Activated T-helper 2 cell treated with anti-CD3 and anti-CD28 coated beads, Interferon-gamma antibody, Interleukin-2, Interleukin-4, amounts not matched to agents 10 μg/mL and 5 μg/mL and 100 μg/mL, durations not matched to agents 14 hours and 24 hours and 36 hours (primary cell): ENCODE results near the gene TSC2. TPM values are rescaled to one million over a fixed set of nuclear protein-coding genes. Genes with fewer than 3 reads are reported as not detected.

Experiments used
- DNase-seq: peaks from one replicate; pipeline ENCODE4 v3.0.0; 2021; ENCODE audit warnings: low spot score
- H3K27ac Mint-ChIP-seq: one replicate; pipeline ENCODE4 v1.8.0; 2021; ENCODE audit warnings: mixed read lengths
- H3K27me3 Mint-ChIP-seq: one replicate; pipeline ENCODE4 v1.8.0; 2021; ENCODE audit warnings: low read depth, mixed read lengths
- H3K36me3 Mint-ChIP-seq: one replicate; pipeline ENCODE4 v1.8.0; 2021; ENCODE audit warnings: low read depth, mixed read lengths
- H3K4me1 Mint-ChIP-seq: one replicate; pipeline ENCODE4 v1.8.0; 2021; ENCODE audit warnings: low read depth, mixed read lengths
- H3K4me3 Mint-ChIP-seq: one replicate; pipeline ENCODE4 v1.8.0; 2021; ENCODE audit warnings: low read depth, mild to moderate bottlenecking, moderate library complexity, mixed read lengths
- H3K9me3 Mint-ChIP-seq: one replicate; pipeline ENCODE4 v1.8.0; 2021; ENCODE audit warnings: mixed read lengths
- intact Hi-C: fragments of 100-400 bp; cut with micrococcal nuclease; formaldehyde crosslinking; loops from one replicate; pipeline ENCODE4 v1.15.1; 2023
- total RNA-seq: library from RNA; stranded (reverse); gene quantifications from 2 replicates; pipeline ENCODE4 v1.2.3, GENCODE V29; 2022

Gene TSC2
- total RNA-seq, 1 donor from 2014 or later, result 89.7 TPM

- Mint-ChIP-seq H3K9me3 (no peaks in the 10 kb centered on the region), H3K36me3 (peaks cover 3% of the 10 kb centered on the region)
- DNase-seq, result no peak
Measured at GRCh38 chr16:2061023-2061422, 13.2 kb downstream of the TSC2 start.

GRCh38 chr16:2061526-2061925, 13.7 kb downstream of the TSC2 start:
- intact Hi-C loops, result no loop called here
- Mint-ChIP-seq H3K27ac (no peak overlapping the region), H3K9me3 (no peaks in the 10 kb centered on the region), H3K4me1 (no peaks in the 10 kb centered on the region), H3K27me3 (no peaks in the 10 kb centered on the region), H3K36me3 (peaks cover 8% of the 10 kb centered on the region), H3K4me3 (no peak overlapping the region)
- no peak for DNase-seq

More at GRCh38 chr16:2061023-2061422, 13.2 kb downstream of the TSC2 start:
- H3K4me1 Mint-ChIP-seq, result no peaks in the 10 kb centered on the region
- H3K4me3 Mint-ChIP-seq, result no peak overlapping the region
- intact Hi-C loops, result no loop called here
- H3K27ac Mint-ChIP-seq, result no peak overlapping the region
- H3K27me3 Mint-ChIP-seq, result no peaks in the 10 kb centered on the region

GRCh38 chr16:2062801-2063200, 15.0 kb downstream of the TSC2 start:
- peaks cover 8% of the 10 kb centered on the region for H3K36me3 Mint-ChIP-seq
- no peak overlapping the region for H3K27ac Mint-ChIP-seq
- intact Hi-C loops, result no loop called here
- H3K4me3 Mint-ChIP-seq, result no peak overlapping the region
- H3K9me3 Mint-ChIP-seq, result no peaks in the 10 kb centered on the region
- H3K27me3 Mint-ChIP-seq, result no peaks in the 10 kb centered on the region
- DNase-seq, result no peak
- H3K4me1 Mint-ChIP-seq, result no peaks in the 10 kb centered on the region

- no peaks in the 10 kb centered on the region for H3K9me3 Mint-ChIP-seq
- H3K36me3 Mint-ChIP-seq, result peaks cover 11% of the 10 kb centered on the region
- DNase-seq, result no peak
- no peak overlapping the region for H3K27ac Mint-ChIP-seq
- intact Hi-C loops, result no loop called here
- no peak overlapping the region for H3K4me3 Mint-ChIP-seq
- no peaks in the 10 kb centered on the region for H3K4me1 Mint-ChIP-seq
- no peaks in the 10 kb centered on the region for H3K27me3 Mint-ChIP-seq
Measured at GRCh38 chr16:2063861-2064260, 16.1 kb downstream of the TSC2 start.

GRCh38 chr16:2064368-2064945, 16.7 kb downstream of the TSC2 start:
- no peak for DNase-seq
- Mint-ChIP-seq H3K27ac (no peak overlapping the region), H3K4me1 (no peaks in the 10 kb centered on the region), H3K9me3 (no peaks in the 10 kb centered on the region), H3K36me3 (peaks cover 11% of the 10 kb centered on the region), H3K27me3 (no peaks in the 10 kb centered on the region), H3K4me3 (no peak overlapping the region)
- intact Hi-C loops, result no loop called here

- intact Hi-C loops, result no loop called here
- no peaks in the 10 kb centered on the region for H3K27me3 Mint-ChIP-seq
- H3K36me3 Mint-ChIP-seq, result peaks cover 16% of the 10 kb centered on the region
- no peaks in the 10 kb centered on the region for H3K9me3 Mint-ChIP-seq
- no peak for DNase-seq
- H3K4me1 Mint-ChIP-seq, result no peaks in the 10 kb centered on the region
- H3K27ac Mint-ChIP-seq, result no peak overlapping the region
- H3K4me3 Mint-ChIP-seq, result no peak overlapping the region
Measured at GRCh38 chr16:2066139-2066538, 18.4 kb downstream of the TSC2 start.

- Mint-ChIP-seq H3K36me3 (peaks cover 23% of the 10 kb centered on the region), H3K27me3 (no peaks in the 10 kb centered on the region), H3K4me3 (no peak overlapping the region), H3K9me3 (no peaks in the 10 kb centered on the region), H3K4me1 (no peaks in the 10 kb centered on the region), H3K27ac (no peak overlapping the region)
- intact Hi-C loops, result no loop called here
- DNase-seq, result no peak
Measured at GRCh38 chr16:2070576-2071453, 23.0 kb downstream of the TSC2 start.

- no peaks in the 10 kb centered on the region for H3K4me1 Mint-ChIP-seq
- intact Hi-C loops, result no loop called here
- peaks cover 19% of the 10 kb centered on the region for H3K36me3 Mint-ChIP-seq
- H3K27me3 Mint-ChIP-seq, result no peaks in the 10 kb centered on the region
- no peak for DNase-seq
- no peak overlapping the region for H3K27ac Mint-ChIP-seq
- H3K4me3 Mint-ChIP-seq, result no peak overlapping the region
- no peaks in the 10 kb centered on the region for H3K9me3 Mint-ChIP-seq
Measured at GRCh38 chr16:2071454-2072202, 23.8 kb downstream of the TSC2 start.

- H3K4me3 Mint-ChIP-seq, result no peak overlapping the region
- H3K36me3 Mint-ChIP-seq, result peaks cover 19% of the 10 kb centered on the region
- H3K4me1 Mint-ChIP-seq, result no peaks in the 10 kb centered on the region
- DNase-seq, result no peak
- H3K27me3 Mint-ChIP-seq, result no peaks in the 10 kb centered on the region
- H3K9me3 Mint-ChIP-seq, result no peaks in the 10 kb centered on the region
- H3K27ac Mint-ChIP-seq, result no peak overlapping the region
- intact Hi-C loops, result no loop called here
Measured at GRCh38 chr16:2072926-2073325, 25.1 kb downstream of the TSC2 start.

- peaks cover 16% of the 10 kb centered on the region for H3K36me3 Mint-ChIP-seq
- DNase-seq, result no peak
- no peak overlapping the region for H3K27ac Mint-ChIP-seq
- intact Hi-C loops, result no loop called here
- no peaks in the 10 kb centered on the region for H3K9me3 Mint-ChIP-seq
- no peaks in the 10 kb centered on the region for H3K4me1 Mint-ChIP-seq
- no peak overlapping the region for H3K4me3 Mint-ChIP-seq
- H3K27me3 Mint-ChIP-seq, result no peaks in the 10 kb centered on the region
Measured at GRCh38 chr16:2074071-2074470, 26.3 kb downstream of the TSC2 start.

- no peaks in the 10 kb centered on the region for H3K4me1 Mint-ChIP-seq
- peaks cover 11% of the 10 kb centered on the region for H3K36me3 Mint-ChIP-seq
- DNase-seq, result no peak
- no peak overlapping the region for H3K27ac Mint-ChIP-seq
- H3K9me3 Mint-ChIP-seq, result no peaks in the 10 kb centered on the region
- H3K4me3 Mint-ChIP-seq, result no peak overlapping the region
- intact Hi-C loops, result no loop called here
- no peaks in the 10 kb centered on the region for H3K27me3 Mint-ChIP-seq
Measured at GRCh38 chr16:2075631-2076030, 27.8 kb downstream of the TSC2 start.

- no peaks in the 10 kb centered on the region for H3K4me1 Mint-ChIP-seq
- intact Hi-C loops, result no loop called here
Measured at GRCh38 chr16:2076072-2076865, 28.5 kb downstream of the TSC2 start.

More at GRCh38 chr16:2076072-2076865, 28.5 kb downstream of the TSC2 start:
- no peaks in the 10 kb centered on the region for H3K9me3 Mint-ChIP-seq
- H3K27ac Mint-ChIP-seq, result no peak overlapping the region
- H3K27me3 Mint-ChIP-seq, result no peaks in the 10 kb centered on the region
- DNase-seq, result no peak
- peaks cover 11% of the 10 kb centered on the region for H3K36me3 Mint-ChIP-seq
- no peak overlapping the region for H3K4me3 Mint-ChIP-seq
